GM19455 (cell line): ENCODE results near the gene RAB23.
A peak's percentile ranks its signal among the peaks of the same experiment; 100 is the strongest.

Source experiments
- ATAC-seq: cut with Tn5 transposase; IDR thresholded peaks from one replicate; pipeline ENCODE4 v1.9.1; 2021; ENCODE audit not compliant: unreplicated experiment

Gene RAB23

GRCh38 chr6:57221936-57222742 lies at the start of gene RAB23:
RAB23 (minus strand) TSS chr6:57222307; CDS start chr6:57210380, 11,927 bp downstream.
- peak; percentile 85 for ATAC-seq

DNA sequence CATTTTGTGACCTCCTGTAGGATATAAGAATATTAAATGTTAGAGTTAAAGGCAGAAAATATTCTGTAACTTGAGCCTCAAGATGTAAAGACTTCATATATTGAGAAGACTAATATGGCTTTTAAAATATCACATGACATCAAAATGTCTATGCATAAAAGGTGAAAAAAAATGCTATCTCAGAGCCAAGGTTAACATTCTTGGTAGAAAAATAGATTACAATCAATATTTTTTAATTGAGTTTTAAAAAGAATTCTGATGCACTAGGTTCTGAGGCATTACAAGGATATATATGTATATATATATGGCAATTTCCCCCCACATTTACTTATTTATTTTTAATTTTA lies 46.2 kb upstream of the RAB23 start:
- ATAC-seq = no peak

- no peak for ATAC-seq
Measured at GRCh38 chr6:57267586-57268293, 45.6 kb upstream of the RAB23 start.

- no peak for ATAC-seq
Measured at GRCh38 chr6:57265755-57266221, 43.7 kb upstream of the RAB23 start.

DNA sequence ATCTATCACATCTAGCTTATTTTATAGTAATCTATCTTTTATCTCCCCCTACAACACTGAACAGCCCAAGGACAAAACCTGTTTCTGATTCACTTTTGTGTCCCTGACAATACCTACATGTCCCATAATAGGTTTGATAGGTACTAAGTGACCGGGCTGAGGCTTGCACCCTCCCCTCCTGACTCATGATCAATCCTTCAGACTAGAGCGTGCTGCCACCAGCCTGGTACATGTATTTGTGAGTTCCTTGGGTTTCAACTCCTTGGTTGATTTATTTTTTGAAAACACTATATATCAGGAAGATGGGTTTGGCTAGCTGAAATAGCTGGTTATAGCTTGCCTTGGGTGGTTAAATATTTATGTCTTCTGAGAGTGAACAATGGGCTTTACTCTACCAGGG lies 41.6 kb upstream of the RAB23 start:
- no peak for ATAC-seq

DNA sequence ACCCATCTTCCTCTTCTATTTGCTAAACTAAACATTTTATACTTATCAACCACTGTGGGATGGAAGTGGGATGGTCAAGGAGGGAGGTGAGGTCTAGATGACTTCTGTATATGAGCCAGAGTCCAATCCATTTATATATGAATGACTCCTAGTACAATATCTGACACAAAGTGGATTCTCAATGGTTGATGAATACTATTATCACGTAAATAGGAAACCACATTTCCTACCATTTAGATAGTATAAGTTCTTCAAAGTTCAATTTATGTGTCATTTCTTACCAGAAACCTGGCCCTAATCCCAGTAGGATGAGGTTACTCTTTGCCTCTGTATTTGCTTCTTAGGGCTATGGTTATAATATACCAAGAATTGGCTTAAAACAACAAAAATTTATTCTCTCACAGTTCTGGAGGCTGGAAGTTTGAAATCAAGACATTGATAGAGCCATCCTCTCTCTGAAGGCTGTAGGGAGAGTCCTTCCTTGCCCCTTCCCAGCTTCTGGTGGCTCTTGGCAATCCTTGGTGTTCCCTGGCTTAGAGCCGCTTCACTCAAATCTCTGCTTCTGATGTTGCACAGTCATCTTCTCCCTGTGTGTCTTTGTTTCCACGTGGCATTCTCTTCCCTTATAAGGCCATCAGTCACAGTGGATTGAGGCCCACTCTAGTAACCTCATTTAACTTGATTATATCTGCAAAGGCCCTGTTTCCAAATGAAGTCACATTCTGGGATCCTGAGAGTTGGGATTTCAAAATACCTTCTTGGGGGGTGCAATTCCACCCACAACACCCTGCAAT lies 41.0 kb upstream of the RAB23 start:
- ATAC-seq = no peak

- no peak for ATAC-seq
Measured at GRCh38 chr6:57262488-57262887, 40.4 kb upstream of the RAB23 start.

GRCh38 chr6:57261926-57262325 lies 39.8 kb upstream of the RAB23 start:
- no peak for ATAC-seq

- ATAC-seq = no peak
Measured at GRCh38 chr6:57259064-57259463, 37.0 kb upstream of the RAB23 start.

DNA sequence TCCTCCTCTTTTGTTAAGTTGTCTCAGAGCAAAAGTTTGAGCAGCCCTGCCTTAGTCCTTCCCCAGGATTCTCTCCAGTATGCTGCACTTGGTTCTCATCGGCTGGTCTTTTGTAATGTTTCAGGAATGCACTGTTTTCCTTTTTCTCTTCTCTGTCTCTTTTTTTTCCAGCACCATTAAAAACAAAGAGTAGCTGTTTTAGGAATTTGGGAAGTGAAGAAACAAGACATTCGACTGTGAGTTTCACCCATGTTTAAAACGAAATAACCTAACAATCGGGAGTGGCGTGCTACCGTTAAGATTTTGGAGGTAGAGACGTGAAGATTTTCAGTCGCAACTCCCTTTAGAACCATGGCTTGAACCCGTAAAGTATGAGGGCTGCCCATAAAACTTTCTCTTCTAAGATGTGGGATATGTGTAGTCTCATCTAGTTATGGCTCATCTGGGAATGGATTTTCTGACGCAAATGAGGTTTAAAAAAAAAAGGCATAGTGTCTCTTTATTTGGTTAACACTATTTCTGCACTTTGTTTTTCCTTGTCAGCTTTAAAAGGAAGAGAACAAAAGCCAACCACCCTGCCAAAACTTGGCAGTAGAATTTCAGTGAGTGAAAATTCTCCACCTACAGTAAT lies 35.9 kb upstream of the RAB23 start:
- ATAC-seq = no peak

DNA sequence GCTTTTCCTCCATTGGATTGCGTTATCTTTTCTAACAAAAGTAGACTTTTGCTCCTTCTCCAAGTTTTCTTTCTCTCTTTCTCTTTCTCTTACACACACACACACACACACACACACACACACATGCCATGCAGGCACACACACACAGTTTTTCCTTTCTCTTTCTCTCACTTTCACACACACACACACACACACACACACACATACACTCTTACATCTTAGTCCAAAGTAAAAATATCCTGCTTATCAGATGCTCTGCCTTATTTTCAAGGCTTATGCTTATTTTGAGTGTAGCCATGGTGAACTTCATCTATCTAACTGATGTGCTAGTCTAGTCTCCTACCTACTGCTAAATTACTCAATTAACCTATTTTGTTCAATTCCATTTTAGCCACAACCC lies 34.4 kb upstream of the RAB23 start:
- no peak for ATAC-seq

- no peak for ATAC-seq
Measured at GRCh38 chr6:57255451-57256169, 33.5 kb upstream of the RAB23 start.

GRCh38 chr6:57254055-57254717 lies 32.1 kb upstream of the RAB23 start:
- no peak for ATAC-seq

DNA sequence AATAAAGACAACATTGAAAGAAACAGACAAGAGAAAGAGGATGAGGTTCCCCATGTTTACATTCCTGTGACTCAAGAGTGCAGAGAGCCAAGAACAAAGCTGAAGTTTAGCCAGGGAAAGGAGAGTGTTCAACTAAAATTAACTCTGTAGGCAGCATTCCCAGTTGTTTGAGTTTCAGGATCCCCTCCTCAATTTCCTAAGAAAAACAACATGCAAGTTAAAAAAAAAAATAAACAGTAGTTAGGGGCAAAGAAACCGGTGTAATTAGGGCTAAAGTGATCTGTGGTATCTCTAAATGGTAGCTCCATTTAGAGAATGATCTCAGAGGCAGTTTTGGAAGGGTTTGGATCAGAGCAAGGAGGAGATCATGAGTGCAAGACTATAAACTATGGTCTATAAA lies 30.9 kb upstream of the RAB23 start:
- no peak for ATAC-seq

- ATAC-seq = no peak
Measured at GRCh38 chr6:57252137-57252536, 30.0 kb upstream of the RAB23 start.

DNA sequence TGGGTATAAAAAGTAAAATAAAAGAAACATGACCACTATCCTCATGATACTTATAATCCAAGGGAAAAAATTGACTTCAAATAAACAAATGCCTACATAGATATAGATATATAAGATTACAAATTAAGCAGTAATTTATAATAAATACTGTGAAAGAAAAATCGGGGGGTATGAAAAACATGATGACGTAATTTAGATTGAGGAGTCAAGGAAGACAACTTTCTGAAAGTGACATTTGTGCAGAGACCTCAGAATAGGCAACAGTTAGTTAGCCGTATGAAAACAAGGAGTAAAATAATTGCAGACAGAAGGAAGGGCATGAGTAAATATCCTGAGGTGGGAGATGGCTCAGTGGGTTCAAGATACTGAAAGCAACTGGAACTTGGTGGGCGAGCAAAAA lies 28.2 kb upstream of the RAB23 start:
- no peak for ATAC-seq

- ATAC-seq = no peak
Measured at GRCh38 chr6:57248311-57248895, 26.3 kb upstream of the RAB23 start.

DNA sequence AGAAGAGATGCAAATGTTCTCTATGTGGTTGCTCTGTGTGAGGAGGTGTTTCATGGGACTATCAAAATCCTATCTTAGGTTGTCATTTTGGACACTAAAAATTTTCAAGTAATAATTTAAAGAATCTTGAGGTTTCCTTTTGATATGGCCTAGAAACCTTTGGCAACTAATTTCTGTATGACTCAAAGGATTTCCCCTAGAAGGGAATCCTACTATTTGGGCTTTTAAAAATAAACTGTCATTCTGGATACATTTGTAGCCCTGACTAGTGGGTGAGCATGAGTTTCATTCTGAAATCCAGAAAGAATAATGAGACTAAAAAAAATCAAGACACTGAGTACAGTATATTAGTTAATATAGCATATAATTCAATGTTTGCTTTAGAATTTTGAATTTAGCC lies 25.5 kb upstream of the RAB23 start:
- no peak for ATAC-seq

GRCh38 chr6:57246307-57246706 lies 24.2 kb upstream of the RAB23 start:
- ATAC-seq = no peak

DNA sequence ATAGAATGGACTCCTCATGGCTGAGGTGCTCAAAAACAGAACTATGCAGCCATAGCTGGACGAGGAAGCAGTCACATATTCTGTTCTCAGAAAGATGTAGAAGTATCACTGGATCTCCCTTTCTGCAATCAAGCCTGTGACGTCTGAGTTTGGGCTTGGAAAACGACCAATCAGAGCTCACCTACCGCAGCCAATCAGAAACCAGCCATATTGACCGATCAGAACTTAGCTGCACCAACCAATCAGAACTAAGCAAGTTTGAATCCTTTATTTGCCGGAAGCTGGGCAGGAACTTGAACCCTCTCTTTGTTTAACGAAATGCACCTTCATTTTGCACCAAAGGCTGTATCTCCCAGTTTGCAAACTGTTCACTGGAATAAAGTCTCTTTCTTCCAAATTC lies 21.8 kb upstream of the RAB23 start:
- ATAC-seq = no peak
